B cell (primary cell): ENCODE data around the gene SEMA3A.

ENCODE experiments used
- EZH2 ChIP-seq: IDR thresholded peaks from 2 replicates; pipeline ENCODE4 v1.6.1; 2012; ENCODE audit warnings: borderline replicate concordance, low read depth, mild to moderate bottlenecking, moderate library complexity, low read length; ENCODE audit not compliant: insufficient read depth, poor library complexity, severe bottlenecking
- TF ChIP-seq, protein P1 (sequence below): fragments of 200-600 bp; IDR thresholded peaks from one replicate; pipeline ENCODE4 v1.8.0; 2022; ENCODE audit warnings: antibody characterized with exemption, mild to moderate bottlenecking

- TF ChIP-seq, protein P1, sequence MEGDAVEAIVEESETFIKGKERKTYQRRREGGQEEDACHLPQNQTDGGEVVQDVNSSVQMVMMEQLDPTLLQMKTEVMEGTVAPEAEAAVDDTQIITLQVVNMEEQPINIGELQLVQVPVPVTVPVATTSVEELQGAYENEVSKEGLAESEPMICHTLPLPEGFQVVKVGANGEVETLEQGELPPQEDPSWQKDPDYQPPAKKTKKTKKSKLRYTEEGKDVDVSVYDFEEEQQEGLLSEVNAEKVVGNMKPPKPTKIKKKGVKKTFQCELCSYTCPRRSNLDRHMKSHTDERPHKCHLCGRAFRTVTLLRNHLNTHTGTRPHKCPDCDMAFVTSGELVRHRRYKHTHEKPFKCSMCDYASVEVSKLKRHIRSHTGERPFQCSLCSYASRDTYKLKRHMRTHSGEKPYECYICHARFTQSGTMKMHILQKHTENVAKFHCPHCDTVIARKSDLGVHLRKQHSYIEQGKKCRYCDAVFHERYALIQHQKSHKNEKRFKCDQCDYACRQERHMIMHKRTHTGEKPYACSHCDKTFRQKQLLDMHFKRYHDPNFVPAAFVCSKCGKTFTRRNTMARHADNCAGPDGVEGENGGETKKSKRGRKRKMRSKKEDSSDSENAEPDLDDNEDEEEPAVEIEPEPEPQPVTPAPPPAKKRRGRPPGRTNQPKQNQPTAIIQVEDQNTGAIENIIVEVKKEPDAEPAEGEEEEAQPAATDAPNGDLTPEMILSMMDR: no peak
- no peak for TF ChIP-seq EZH2
These were observed 102.4 kb downstream of the SEMA3A start for GRCh38 chr7:84092207-84092606.
